ENCODE results near the gene NAALADL2. TPM values are rescaled to one million over a fixed set of nuclear protein-coding genes. Genes with fewer than 3 reads are reported as not detected.

The NAALADL2 gene
- total RNA-seq, 1 experiment from 2014 or later: 2.7 TPM

DNA sequence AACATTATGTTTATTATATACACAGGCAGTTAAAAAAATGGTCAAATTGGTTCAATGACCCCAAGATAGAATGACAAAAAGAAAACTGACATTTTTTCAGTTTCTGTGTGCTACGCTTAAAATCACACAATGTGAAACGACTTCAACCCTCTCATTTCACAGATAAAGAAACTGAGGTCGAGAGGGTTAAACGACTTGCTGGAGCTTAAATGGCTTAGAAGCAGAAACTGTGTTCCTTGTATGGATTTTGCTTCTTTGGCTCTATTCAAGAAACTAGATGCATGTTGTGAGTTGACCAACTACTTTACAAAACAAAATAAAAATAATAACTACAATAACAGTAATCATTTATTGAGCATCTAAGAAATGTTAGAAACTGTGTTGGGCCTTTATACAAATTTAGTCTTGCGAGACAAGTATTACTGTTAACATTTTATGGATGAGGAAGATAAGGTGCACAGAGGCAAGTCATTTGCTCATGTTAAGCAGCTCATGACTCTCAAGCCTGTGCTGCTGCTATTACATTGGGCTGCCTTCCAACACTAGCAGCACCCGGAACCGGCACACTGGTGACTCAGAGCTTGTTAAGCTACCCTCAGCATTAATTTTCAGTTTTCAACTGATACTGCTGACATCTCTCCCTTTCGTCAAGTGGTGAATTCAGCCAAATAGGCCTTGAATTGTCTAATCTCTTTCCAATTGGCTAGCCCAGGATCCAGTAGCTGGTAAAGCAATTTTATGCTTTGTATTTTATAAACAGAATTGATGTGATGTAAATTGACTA lies 487.6 kb downstream of the NAALADL2 start:
- Histone ChIP-seq H3K27me3 (ENCODE audit: control insufficient read depth, insufficient read depth, low read length) (no peaks in the 10 kb centered on the region), H3K27ac (ENCODE audit: low read length) (no peak overlapping the region), H3K36me3 (ENCODE audit: control insufficient read depth, insufficient read depth, low read length) (no peaks in the 10 kb centered on the region), H3K4me1 (ENCODE audit: control insufficient read depth, insufficient read depth, low read length) (no peaks in the 10 kb centered on the region), H3K4me3 (ENCODE audit: low read depth in 2 of 2, low read length in 2 of 2) (no peak overlapping the region), H3K9me3 (ENCODE audit: control insufficient read depth, insufficient read depth, low read depth, low read length) (no peaks in the 10 kb centered on the region)
- BruUV-seq (replicated peaks): no TSS peak
- ATAC-seq (peak; percentile 79), DNase-seq (ENCODE audit: low read depth, low spot score) (peak; percentile 28)
- ChIA-PET CTCF (no interaction called here), POLR2A (no interaction called here)
- no peak for TF ChIP-seq POLR2AphosphoS5 (IDR thresholded peaks at IDR 0.05; ENCODE audit: low read depth, low read length)
- no peak for TF ChIP-seq CTCF (IDR thresholded peaks at IDR 0.05)
- intact Hi-C loops (cut with micrococcal nuclease; ENCODE audit: unreplicated experiment) (no loop called here), in situ Hi-C loops (cut with HindIII; ENCODE audit: low pct_unique_long_range_greater_than_20kb, low sequenced_read_pairs) (no loop called here)

DNA sequence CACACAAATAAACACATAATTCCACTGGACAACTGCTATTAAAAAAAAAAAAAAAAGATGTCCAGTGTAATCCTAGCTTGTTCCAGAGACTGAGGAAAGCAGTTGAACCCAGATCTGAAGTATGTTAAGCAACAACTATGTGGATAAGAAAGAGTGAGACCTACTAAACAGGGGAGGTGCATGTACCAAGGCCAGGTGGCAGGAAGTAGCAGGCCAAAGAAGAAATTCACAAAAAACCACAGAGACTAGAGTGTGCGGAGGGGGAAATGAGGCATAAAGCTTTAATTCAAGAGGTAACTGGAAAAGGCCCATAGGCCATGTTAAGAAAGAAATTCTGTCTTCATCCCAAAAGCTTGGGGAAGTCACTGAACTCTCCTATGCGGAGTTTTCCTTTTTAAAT lies 490.0 kb downstream of the NAALADL2 start:
- H3K27ac ChIP-seq (ENCODE audit: low read length): no peak overlapping the region
- no peaks in the 10 kb centered on the region for H3K27me3 ChIP-seq (ENCODE audit: control insufficient read depth, insufficient read depth, low read length)
- no peaks in the 10 kb centered on the region for H3K9me3 ChIP-seq (ENCODE audit: control insufficient read depth, insufficient read depth, low read depth, low read length)
- ATAC-seq (no peak), DNase-seq (ENCODE audit: low read depth, low spot score) (no peak)
- no TSS peak for BruUV-seq (replicated peaks)
- no peaks in the 10 kb centered on the region for H3K36me3 ChIP-seq (ENCODE audit: control insufficient read depth, insufficient read depth, low read length)
- ChIA-PET CTCF (no interaction called here), POLR2A (no interaction called here)
- TF ChIP-seq POLR2AphosphoS5 (IDR thresholded peaks at IDR 0.05; ENCODE audit: low read depth, low read length) (no peak), CTCF (IDR thresholded peaks at IDR 0.05) (no peak), TCF7L2 (IDR thresholded peaks at IDR 0.05; ENCODE audit: low read depth, low read length) (no peak), SIN3A (IDR thresholded peaks at IDR 0.05; ENCODE audit: borderline replicate concordance, insufficient read depth, low read depth, low read length) (no peak)
- TF ChIP-seq, protein P1, sequence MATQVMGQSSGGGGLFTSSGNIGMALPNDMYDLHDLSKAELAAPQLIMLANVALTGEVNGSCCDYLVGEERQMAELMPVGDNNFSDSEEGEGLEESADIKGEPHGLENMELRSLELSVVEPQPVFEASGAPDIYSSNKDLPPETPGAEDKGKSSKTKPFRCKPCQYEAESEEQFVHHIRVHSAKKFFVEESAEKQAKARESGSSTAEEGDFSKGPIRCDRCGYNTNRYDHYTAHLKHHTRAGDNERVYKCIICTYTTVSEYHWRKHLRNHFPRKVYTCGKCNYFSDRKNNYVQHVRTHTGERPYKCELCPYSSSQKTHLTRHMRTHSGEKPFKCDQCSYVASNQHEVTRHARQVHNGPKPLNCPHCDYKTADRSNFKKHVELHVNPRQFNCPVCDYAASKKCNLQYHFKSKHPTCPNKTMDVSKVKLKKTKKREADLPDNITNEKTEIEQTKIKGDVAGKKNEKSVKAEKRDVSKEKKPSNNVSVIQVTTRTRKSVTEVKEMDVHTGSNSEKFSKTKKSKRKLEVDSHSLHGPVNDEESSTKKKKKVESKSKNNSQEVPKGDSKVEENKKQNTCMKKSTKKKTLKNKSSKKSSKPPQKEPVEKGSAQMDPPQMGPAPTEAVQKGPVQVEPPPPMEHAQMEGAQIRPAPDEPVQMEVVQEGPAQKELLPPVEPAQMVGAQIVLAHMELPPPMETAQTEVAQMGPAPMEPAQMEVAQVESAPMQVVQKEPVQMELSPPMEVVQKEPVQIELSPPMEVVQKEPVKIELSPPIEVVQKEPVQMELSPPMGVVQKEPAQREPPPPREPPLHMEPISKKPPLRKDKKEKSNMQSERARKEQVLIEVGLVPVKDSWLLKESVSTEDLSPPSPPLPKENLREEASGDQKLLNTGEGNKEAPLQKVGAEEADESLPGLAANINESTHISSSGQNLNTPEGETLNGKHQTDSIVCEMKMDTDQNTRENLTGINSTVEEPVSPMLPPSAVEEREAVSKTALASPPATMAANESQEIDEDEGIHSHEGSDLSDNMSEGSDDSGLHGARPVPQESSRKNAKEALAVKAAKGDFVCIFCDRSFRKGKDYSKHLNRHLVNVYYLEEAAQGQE (IDR thresholded peaks at IDR 0.05; ENCODE audit: insufficient read depth in 1 of 2, low read depth in 2 of 2, low read length in 1 of 2): no peak
- intact Hi-C loops (cut with micrococcal nuclease; ENCODE audit: unreplicated experiment): no loop called here
- no peak overlapping the region for H3K4me3 ChIP-seq (ENCODE audit: low read depth in 2 of 2, low read length in 2 of 2)
- in situ Hi-C loops (cut with HindIII; ENCODE audit: low pct_unique_long_range_greater_than_20kb, low sequenced_read_pairs): no loop called here
- H3K4me1 ChIP-seq (ENCODE audit: control insufficient read depth, insufficient read depth, low read length): no peaks in the 10 kb centered on the region
